SK-N-SH (cell line): ENCODE results near the gene TADA2B. TPM values are rescaled to one million over a fixed set of nuclear protein-coding genes. Genes with fewer than 3 reads are reported as not detected.

Experiments used
- CTCF ChIA-PET: fragments of 300-600, 350-600 bp; formaldehyde crosslinking; extraction: SDS; loops from one replicate; lab custom pipeline; 2021; lab: Yijun Ruan, JAX
- POLR2A ChIA-PET: fragments of 350-600 bp; sonication (Branson Sonifier 250); formaldehyde crosslinking; extraction: SDS; loops from one replicate; lab custom pipeline; 2020; ENCODE audit warnings: antibody characterized with exemption, inconsistent platforms; lab: Yijun Ruan, JAX
- DNase-seq: peaks from one replicate; pipeline ENCODE4 v3.0.0; 2012
- H2AFZ ChIP-seq: fragments of 200-600 bp; sonication (generic); 2 replicates; pipeline ENCODE4 v1.8.1; 2016; ENCODE audit warnings: antibody characterized with exemption, mild to moderate bottlenecking, low read depth
- H3F3A ChIP-seq: fragments of 200-600 bp; sonication (generic); replicated peaks from 2 replicates; pipeline ENCODE3; 2016; ENCODE audit warnings: antibody characterized with exemption, mild to moderate bottlenecking; ENCODE audit not compliant: insufficient read depth
- H3K27ac ChIP-seq, 2 experiments: fragments of 200-500 bp in 1 of 2; fragments of 200-600 bp in 1 of 2; sonication (Bioruptor generic) in 1 of 2; sonication (generic), shearing (Covaris generic) in 1 of 2; 2 replicates each; pipeline versions ENCODE4 v1.5.1 to v1.6.1; 2014 to 2016; ENCODE audit warnings: low read depth in 2 of 2, inconsistent platforms in 1 of 2, low read length in 1 of 2, mild to moderate bottlenecking in 1 of 2, mixed read lengths in 1 of 2
- H3K27me3 ChIP-seq: fragments of 200-600 bp; sonication (generic), shearing (Covaris generic); 2 replicates; pipeline ENCODE4 v1.6.1; 2016; ENCODE audit warnings: mixed run types; ENCODE audit not compliant: insufficient read depth
- H3K36me3 ChIP-seq, 2 experiments: fragments of 200-500 bp in 1 of 2; fragments of 200-600 bp in 1 of 2; sonication (Bioruptor generic) in 1 of 2; sonication (generic) in 1 of 2; replicated peaks in 1 of 2; 2 replicates each; pipeline versions ENCODE3 to v1.5.1; 2014 to 2016; ENCODE audit warnings: low read length in 1 of 2, mild to moderate bottlenecking in 1 of 2; ENCODE audit not compliant: insufficient read depth in 2 of 2, control insufficient read depth in 1 of 2
- H3K4me1 ChIP-seq, 2 experiments: fragments of 200-500 bp in 1 of 2; fragments of 200-600 bp in 1 of 2; sonication (Bioruptor generic) in 1 of 2; sonication (generic), shearing (Covaris generic) in 1 of 2; 2 replicates each; pipeline versions ENCODE4 v1.5.1 to v1.6.1; 2014 to 2016; ENCODE audit warnings: low read depth in 1 of 2, low read length in 1 of 2, mixed run types in 1 of 2; ENCODE audit not compliant: insufficient read depth in 2 of 2, control insufficient read depth in 1 of 2
- H3K4me2 ChIP-seq: fragments of 200-600 bp; sonication (generic), shearing (Covaris generic); 2 replicates; pipeline ENCODE4 v1.6.1; 2017; ENCODE audit warnings: mixed run types
- H3K4me3 ChIP-seq, 2 experiments: fragments of 200-500 bp in 1 of 2; fragments of 200-600 bp in 1 of 2; sonication (Bioruptor generic) in 1 of 2; sonication (generic), shearing (Covaris generic) in 1 of 2; 2 replicates each; pipeline versions ENCODE4 v1.5.1 to v1.8.1; 2014 to 2016; ENCODE audit warnings: low read depth in 2 of 2, inconsistent platforms in 1 of 2, low read length in 1 of 2, mild to moderate bottlenecking in 1 of 2, mixed read lengths in 1 of 2, moderate library complexity in 1 of 2
- H3K79me2 ChIP-seq: fragments of 200-600 bp; sonication (generic); 2 replicates; pipeline ENCODE4 v1.8.1; 2017; ENCODE audit warnings: mild to moderate bottlenecking; ENCODE audit not compliant: insufficient read depth
- H3K9ac ChIP-seq: fragments of 200-600 bp; sonication (generic); 2 replicates; pipeline ENCODE4 v1.6.1; 2017; ENCODE audit warnings: mixed run types
- H3K9me2 ChIP-seq: fragments of 200-600 bp; sonication (generic); 2 replicates; pipeline ENCODE4 v1.6.1; 2017; ENCODE audit warnings: mixed run types
- H3K9me3 ChIP-seq: fragments of 200-600 bp; sonication (generic); 2 replicates; pipeline ENCODE4 v1.6.1; 2017; ENCODE audit warnings: mixed run types, mild to moderate bottlenecking, moderate library complexity
- H4K20me1 ChIP-seq: fragments of 200-600 bp; sonication (generic); 2 replicates; pipeline ENCODE4 v1.6.1; 2017; ENCODE audit warnings: mild to moderate bottlenecking, mixed run types; ENCODE audit not compliant: insufficient read depth
- EP300 ChIP-seq, 2 experiments: IDR thresholded peaks; 2 replicates each; pipeline versions ENCODE4 v1.4.0 to v1.6.1; 2012; ENCODE audit warnings: borderline replicate concordance in 1 of 2, low read depth in 1 of 2, low read length in 1 of 2
- FOSL2 ChIP-seq: IDR thresholded peaks from 2 replicates; pipeline ENCODE4 v1.4.0; 2012; ENCODE audit warnings: low read depth, mild to moderate bottlenecking, moderate library complexity, borderline replicate concordance
- FOXJ3 ChIP-seq: sonication (generic); formaldehyde crosslinking; IDR thresholded peaks from 2 replicates; pipeline ENCODE4 v1.5.1; 2020; ENCODE audit warnings: mild to moderate bottlenecking, missing genetic modification reagents
- GABPA ChIP-seq: IDR thresholded peaks from 2 replicates; pipeline ENCODE4 v1.4.0; 2012; ENCODE audit warnings: low read depth, mild to moderate bottlenecking
- GATA2 ChIP-seq: sonication (generic); formaldehyde crosslinking; IDR thresholded peaks from 2 replicates; pipeline ENCODE4 v1.5.0; 2020; ENCODE audit warnings: mild to moderate bottlenecking, missing genetic modification reagents
- MXI1 ChIP-seq: IDR thresholded peaks from 2 replicates; pipeline ENCODE4 v1.6.1; 2012; ENCODE audit warnings: mild to moderate bottlenecking, low read depth, low read length, improper control_type of control experiment
- NFIC ChIP-seq: IDR thresholded peaks from 2 replicates; pipeline ENCODE4 v1.4.0; 2012; ENCODE audit warnings: borderline replicate concordance
- NRF1 ChIP-seq: IDR thresholded peaks from 2 replicates; pipeline ENCODE4 v1.6.1; 2012; ENCODE audit warnings: low read depth, mild to moderate bottlenecking, low read length
- RAD21 ChIP-seq: IDR thresholded peaks from 2 replicates; pipeline ENCODE4 v1.6.1; 2012; ENCODE audit warnings: mild to moderate bottlenecking, low read length
- RCOR1 ChIP-seq: fragments of 150-350 bp; IDR thresholded peaks from 2 replicates; pipeline ENCODE4 v1.6.1; 2017; ENCODE audit warnings: antibody characterized with exemption, low read length
- RFX5 ChIP-seq: IDR thresholded peaks from 2 replicates; pipeline ENCODE4 v1.6.1; 2012; ENCODE audit warnings: mild to moderate bottlenecking, improper control_type of control experiment, low read length
- YY1 ChIP-seq: IDR thresholded peaks from 2 replicates; pipeline ENCODE4 v1.4.0; 2012; ENCODE audit warnings: low read depth, mild to moderate bottlenecking
- WGBS: methylation state at CpG from one replicate; pipeline ENCODE4 v1.1.6; 2017; ENCODE audit warnings: low lambda C conversion rate; 5-methylcytosine and 5-hydroxymethylcytosine counted together
- polyA plus RNA-seq, 3 experiments: library from polyadenylated mRNA; depleted of rRNA; stranded (reverse); fragments of >200 nt; gene quantifications; 2 replicates each; pipeline ENCODE4 v1.2.3, GENCODE V29; 2012
- TF ChIP-seq, protein P1 (sequence below): fragments of 150-350 bp; IDR thresholded peaks from 2 replicates; pipeline ENCODE4 v1.6.1; 2016; ENCODE audit warnings: mild to moderate bottlenecking, low read depth, low read length
- TF ChIP-seq, protein P2 (sequence below): IDR thresholded peaks from 2 replicates; pipeline ENCODE4 v1.6.1; 2012; ENCODE audit warnings: mild to moderate bottlenecking, low read depth, low read length, moderate library complexity
- TF ChIP-seq, protein P3 (sequence below): IDR thresholded peaks from 2 replicates; pipeline ENCODE4 v1.4.0; 2012; ENCODE audit warnings: low read depth
- TF ChIP-seq, protein P4 (sequence below): fragments of 200-600 bp; sonication (generic); IDR thresholded peaks from 2 replicates; pipeline ENCODE4 v1.6.1; 2017; ENCODE audit warnings: antibody characterized with exemption, mild to moderate bottlenecking, moderate library complexity
- TF ChIP-seq, protein P5 (sequence below): IDR thresholded peaks from 2 replicates; pipeline ENCODE4 v1.4.0; 2012; ENCODE audit warnings: low read depth, borderline replicate concordance
- TF ChIP-seq, protein P6 (sequence below): fragments of 150-350 bp; IDR thresholded peaks from 2 replicates; pipeline ENCODE4 v1.6.1; 2017; ENCODE audit warnings: antibody characterized with exemption, low read length, low read depth, borderline replicate concordance

TADA2B gene
- polyA plus RNA-seq, 1 of the 3 experiments (the other 2 are of a cell fraction), result 8.0 TPM

DNA sequence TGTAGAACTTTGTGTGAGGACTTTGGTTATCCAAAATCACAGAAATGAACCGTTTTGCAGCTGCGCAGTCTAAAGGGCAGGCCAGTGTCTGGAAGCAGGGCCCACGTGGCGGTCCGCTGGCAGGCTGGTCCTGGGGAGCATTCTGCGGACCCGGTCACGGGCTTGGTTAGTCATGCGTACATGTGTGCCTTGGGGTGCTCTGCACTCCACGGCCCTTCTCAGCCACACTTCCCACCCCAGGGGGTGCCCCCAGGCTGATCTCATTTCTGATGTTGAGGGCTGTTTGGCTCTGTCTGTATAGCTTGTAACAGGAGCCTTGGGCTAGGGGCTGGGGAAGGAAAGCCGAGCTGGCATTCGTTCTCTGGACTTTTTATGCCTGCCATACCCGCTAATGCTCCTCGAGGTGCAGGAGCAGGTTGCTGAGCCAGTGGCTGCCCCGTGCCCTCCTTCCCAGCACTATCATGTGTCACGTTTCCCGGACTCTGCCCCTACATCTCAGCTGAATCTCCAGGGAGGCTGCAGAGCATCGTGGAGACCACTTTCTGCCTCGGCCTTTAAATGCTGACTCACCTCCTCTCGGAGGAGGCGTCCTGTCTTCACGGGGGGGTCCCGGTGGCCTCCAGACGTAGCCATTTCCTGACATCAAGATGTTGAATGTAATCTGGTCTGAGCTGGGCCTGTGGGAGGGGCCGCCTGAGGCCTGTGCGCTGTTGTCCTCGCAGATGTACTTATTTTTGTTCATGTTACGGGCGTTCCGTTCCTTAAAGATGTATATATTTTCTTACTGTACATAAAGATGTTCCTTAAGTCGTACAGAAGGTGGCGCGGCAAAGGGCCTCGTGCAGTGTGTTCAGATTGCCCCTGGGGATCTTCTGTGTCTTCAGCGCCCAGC is 11.4 kb upstream of the TADA2B start:
- H3K9ac ChIP-seq, result no peak overlapping the region
- no peaks in the 10 kb centered on the region for H3K79me2 ChIP-seq
- CTCF ChIA-PET, result interaction anchor here (2.2 kb wide), 1 partner anchor 11 kb away, joined by 9 read pairs; the partner anchor contains the start of gene TADA2B
- POLR2A ChIA-PET, result no interaction called here
- H3K27ac ChIP-seq, result no peak overlapping the region
- H3K9me2 ChIP-seq, result no peaks in the 10 kb centered on the region
- no peaks in the 10 kb centered on the region for H4K20me1 ChIP-seq
- H3K4me1 ChIP-seq, result peaks cover 0 to 11% of the 10 kb centered on the region in 2 experiments; a peak in 1 of 4 replicates
- H3F3A ChIP-seq, result peaks cover 8% of the 10 kb centered on the region
- no peak overlapping the region for H2AFZ ChIP-seq
- no peaks in the 10 kb centered on the region for H3K27me3 ChIP-seq
- DNase-seq, result no peak
- peaks cover 5 to 20% of the 10 kb centered on the region in 2 experiments for H3K36me3 ChIP-seq
- 82% methylated on average over 32 of the region's 35 CpGs for WGBS
- no peak for TF ChIP-seq RFX5
- no peak for TF ChIP-seq NFIC
- no peak for TF ChIP-seq GABPA
- TF ChIP-seq RCOR1, result no peak
- TF ChIP-seq, protein P1, sequence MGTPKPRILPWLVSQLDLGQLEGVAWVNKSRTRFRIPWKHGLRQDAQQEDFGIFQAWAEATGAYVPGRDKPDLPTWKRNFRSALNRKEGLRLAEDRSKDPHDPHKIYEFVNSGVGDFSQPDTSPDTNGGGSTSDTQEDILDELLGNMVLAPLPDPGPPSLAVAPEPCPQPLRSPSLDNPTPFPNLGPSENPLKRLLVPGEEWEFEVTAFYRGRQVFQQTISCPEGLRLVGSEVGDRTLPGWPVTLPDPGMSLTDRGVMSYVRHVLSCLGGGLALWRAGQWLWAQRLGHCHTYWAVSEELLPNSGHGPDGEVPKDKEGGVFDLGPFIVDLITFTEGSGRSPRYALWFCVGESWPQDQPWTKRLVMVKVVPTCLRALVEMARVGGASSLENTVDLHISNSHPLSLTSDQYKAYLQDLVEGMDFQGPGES, result no peak
- TF ChIP-seq, protein P2, sequence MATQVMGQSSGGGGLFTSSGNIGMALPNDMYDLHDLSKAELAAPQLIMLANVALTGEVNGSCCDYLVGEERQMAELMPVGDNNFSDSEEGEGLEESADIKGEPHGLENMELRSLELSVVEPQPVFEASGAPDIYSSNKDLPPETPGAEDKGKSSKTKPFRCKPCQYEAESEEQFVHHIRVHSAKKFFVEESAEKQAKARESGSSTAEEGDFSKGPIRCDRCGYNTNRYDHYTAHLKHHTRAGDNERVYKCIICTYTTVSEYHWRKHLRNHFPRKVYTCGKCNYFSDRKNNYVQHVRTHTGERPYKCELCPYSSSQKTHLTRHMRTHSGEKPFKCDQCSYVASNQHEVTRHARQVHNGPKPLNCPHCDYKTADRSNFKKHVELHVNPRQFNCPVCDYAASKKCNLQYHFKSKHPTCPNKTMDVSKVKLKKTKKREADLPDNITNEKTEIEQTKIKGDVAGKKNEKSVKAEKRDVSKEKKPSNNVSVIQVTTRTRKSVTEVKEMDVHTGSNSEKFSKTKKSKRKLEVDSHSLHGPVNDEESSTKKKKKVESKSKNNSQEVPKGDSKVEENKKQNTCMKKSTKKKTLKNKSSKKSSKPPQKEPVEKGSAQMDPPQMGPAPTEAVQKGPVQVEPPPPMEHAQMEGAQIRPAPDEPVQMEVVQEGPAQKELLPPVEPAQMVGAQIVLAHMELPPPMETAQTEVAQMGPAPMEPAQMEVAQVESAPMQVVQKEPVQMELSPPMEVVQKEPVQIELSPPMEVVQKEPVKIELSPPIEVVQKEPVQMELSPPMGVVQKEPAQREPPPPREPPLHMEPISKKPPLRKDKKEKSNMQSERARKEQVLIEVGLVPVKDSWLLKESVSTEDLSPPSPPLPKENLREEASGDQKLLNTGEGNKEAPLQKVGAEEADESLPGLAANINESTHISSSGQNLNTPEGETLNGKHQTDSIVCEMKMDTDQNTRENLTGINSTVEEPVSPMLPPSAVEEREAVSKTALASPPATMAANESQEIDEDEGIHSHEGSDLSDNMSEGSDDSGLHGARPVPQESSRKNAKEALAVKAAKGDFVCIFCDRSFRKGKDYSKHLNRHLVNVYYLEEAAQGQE, result no peak
- TF ChIP-seq NRF1, result no peak
- no peak for TF ChIP-seq GATA2 (CRISPR knock-in tag)
- no peak for TF ChIP-seq YY1
- TF ChIP-seq, protein P3, sequence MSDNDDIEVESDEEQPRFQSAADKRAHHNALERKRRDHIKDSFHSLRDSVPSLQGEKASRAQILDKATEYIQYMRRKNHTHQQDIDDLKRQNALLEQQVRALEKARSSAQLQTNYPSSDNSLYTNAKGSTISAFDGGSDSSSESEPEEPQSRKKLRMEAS, result no peak
- TF ChIP-seq, protein P4, sequence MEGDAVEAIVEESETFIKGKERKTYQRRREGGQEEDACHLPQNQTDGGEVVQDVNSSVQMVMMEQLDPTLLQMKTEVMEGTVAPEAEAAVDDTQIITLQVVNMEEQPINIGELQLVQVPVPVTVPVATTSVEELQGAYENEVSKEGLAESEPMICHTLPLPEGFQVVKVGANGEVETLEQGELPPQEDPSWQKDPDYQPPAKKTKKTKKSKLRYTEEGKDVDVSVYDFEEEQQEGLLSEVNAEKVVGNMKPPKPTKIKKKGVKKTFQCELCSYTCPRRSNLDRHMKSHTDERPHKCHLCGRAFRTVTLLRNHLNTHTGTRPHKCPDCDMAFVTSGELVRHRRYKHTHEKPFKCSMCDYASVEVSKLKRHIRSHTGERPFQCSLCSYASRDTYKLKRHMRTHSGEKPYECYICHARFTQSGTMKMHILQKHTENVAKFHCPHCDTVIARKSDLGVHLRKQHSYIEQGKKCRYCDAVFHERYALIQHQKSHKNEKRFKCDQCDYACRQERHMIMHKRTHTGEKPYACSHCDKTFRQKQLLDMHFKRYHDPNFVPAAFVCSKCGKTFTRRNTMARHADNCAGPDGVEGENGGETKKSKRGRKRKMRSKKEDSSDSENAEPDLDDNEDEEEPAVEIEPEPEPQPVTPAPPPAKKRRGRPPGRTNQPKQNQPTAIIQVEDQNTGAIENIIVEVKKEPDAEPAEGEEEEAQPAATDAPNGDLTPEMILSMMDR, result no peak
- TF ChIP-seq EP300 (IDR thresholded peaks at IDR 0.05; ENCODE audit: borderline replicate concordance in 1 of 2, low read depth in 1 of 2, low read length in 1 of 2), result no peak
- no peak for TF ChIP-seq FOSL2
- TF ChIP-seq RAD21, result no peak
- no peak for TF ChIP-seq MXI1
- TF ChIP-seq, protein P5, sequence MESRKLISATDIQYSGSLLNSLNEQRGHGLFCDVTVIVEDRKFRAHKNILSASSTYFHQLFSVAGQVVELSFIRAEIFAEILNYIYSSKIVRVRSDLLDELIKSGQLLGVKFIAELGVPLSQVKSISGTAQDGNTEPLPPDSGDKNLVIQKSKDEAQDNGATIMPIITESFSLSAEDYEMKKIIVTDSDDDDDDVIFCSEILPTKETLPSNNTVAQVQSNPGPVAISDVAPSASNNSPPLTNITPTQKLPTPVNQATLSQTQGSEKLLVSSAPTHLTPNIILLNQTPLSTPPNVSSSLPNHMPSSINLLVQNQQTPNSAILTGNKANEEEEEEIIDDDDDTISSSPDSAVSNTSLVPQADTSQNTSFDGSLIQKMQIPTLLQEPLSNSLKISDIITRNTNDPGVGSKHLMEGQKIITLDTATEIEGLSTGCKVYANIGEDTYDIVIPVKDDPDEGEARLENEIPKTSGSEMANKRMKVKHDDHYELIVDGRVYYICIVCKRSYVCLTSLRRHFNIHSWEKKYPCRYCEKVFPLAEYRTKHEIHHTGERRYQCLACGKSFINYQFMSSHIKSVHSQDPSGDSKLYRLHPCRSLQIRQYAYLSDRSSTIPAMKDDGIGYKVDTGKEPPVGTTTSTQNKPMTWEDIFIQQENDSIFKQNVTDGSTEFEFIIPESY, result no peak
- no peak for TF ChIP-seq FOXJ3 (CRISPR knock-in tag)
- TF ChIP-seq, protein P6, sequence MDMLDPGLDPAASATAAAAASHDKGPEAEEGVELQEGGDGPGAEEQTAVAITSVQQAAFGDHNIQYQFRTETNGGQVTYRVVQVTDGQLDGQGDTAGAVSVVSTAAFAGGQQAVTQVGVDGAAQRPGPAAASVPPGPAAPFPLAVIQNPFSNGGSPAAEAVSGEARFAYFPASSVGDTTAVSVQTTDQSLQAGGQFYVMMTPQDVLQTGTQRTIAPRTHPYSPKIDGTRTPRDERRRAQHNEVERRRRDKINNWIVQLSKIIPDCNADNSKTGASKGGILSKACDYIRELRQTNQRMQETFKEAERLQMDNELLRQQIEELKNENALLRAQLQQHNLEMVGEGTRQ, result no peak
- TF ChIP-seq, all 33 proteins: peak for 0
- Histone ChIP-seq H3K9me3 (no peaks in the 10 kb centered on the region), H3K4me3 (no peak overlapping the region), H3K4me2 (no peak overlapping the region)
